Umbilical cord (tissue), 1 donor: Measurements from ENCODE around the gene SORL1-AS1.
"Not testable (repeated sequence)": the region's sequence is repeated elsewhere in the genome, so short reads cannot be mapped to it uniquely, and the experiment has no call there.

Source experiments
- DNase-seq: peaks from one replicate; pipeline ENCODE4 v3.0.0-alpha.2; 2015; ENCODE audit warnings: low spot score

Gene SORL1-AS1

DNA sequence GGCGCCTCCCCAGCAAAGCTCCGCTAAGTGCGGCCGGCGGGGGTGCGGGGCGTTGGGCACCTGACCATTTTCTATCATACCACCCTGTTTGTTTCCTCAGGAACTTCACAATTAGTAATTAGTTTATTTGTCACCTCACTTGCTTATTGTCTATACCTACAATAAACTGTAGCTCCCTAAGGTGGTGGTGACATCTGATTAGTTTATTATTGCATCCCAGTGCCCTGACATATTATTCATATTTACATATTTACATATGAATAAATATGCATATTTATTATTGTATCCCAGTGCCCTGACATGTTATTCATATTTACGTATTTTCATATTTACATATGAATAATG lies 25.4 kb downstream of the SORL1-AS1 start:
- DNase-seq, result no peak

GRCh38 chr11:121426476-121427399 lies 26.0 kb downstream of the SORL1-AS1 start:
- DNase-seq, result no peak

DNA sequence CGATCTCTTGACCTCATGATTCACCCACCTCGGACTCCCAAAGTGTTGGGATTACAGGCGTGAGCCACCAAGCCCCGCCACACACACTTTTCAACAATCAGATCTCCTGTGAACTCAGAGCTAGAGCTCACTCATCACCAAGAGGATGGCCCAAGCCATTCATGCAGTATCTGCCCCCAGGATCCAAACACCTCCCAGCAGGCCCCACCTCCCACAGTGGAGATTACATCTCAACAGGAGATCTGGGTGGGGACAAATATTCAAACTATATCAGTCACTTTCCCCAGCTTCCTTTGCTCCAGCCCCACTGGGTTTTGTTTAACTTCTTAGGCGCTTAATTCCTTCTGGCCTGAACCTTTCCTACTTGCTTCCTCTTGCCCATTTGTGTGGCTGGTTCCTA lies 26.9 kb downstream of the SORL1-AS1 start:
- no peak for DNase-seq

GRCh38 chr11:121422675-121423074 lies 30.1 kb downstream of the SORL1-AS1 start:
- no peak for DNase-seq

DNA sequence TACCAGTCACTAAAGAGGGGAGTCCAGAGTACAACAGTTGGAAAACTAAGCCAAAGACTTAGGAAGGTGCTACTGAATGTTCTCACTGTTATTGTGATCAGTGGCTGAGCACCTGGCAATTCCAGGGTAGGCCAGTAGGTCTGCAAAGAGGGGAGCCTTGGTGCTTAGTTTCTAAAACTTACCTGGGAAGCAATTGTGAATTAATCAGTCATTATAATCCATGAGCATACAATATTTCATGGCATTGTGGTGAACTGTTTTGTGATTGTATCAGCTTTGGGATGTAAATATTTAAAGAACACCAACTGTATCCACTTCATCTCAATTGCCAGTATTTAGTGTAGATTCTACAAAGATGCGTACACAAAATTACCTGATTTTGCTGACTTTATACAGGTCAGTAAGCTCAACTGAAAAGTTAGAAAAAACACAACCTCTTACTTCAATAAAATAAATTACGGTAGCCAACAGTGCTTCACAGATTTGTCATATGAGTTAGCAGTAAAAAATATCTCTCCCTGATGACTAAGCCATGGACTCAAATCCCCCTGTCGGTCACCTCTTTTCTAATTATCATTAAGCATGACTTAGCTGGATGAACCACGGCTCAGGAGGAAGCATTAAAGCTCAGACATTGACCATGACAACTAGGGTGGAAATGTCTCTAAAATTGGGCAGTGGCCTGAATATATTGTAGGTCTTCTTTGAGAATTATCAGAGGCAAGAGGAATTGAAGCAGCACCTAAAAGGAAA lies 31.4 kb downstream of the SORL1-AS1 start:
- DNase-seq, result no peak

DNA sequence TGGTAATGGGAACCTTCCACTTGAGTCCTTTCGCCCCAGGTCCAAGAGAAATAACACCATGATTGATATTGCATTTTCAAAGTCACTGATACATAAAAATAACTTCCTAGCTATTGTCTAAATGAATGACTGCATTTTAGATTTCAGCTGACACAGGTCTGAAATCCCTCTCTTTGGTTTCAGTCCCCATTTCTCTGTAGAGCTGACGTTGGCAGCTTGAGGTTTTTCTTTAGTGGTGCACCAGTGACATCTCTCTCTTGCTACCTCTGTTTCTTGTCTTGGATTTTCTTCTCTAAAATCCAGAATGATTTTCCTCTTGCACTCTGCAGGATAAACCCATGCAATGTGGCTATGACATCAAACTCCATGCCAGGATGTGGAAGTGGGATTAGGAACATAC lies 32.4 kb downstream of the SORL1-AS1 start:
- no peak for DNase-seq

GRCh38 chr11:121419836-121420235 lies 32.9 kb downstream of the SORL1-AS1 start:
- no peak for DNase-seq

GRCh38 chr11:121418625-121419114 lies 34.1 kb downstream of the SORL1-AS1 start:
- no peak for DNase-seq

DNA sequence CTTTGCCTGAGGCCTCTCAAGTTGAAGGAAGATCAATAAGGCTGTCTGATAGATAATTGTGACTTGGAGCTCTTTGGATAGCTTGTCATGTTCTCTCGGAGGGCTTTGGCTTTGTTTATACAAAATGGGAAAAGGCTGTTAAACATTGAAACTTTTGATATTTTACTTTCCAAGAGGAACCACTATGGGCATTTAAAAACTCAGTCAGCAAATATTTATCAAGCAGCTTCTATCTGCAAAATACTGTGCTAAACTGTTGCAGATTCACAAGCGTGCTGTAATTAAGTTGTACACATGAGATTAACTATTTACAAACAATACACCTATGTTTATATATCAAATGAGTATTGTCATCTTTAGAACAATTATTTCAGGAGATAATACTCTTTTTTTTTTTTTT lies 35.2 kb downstream of the SORL1-AS1 start:
- DNase-seq, result no peak

DNA sequence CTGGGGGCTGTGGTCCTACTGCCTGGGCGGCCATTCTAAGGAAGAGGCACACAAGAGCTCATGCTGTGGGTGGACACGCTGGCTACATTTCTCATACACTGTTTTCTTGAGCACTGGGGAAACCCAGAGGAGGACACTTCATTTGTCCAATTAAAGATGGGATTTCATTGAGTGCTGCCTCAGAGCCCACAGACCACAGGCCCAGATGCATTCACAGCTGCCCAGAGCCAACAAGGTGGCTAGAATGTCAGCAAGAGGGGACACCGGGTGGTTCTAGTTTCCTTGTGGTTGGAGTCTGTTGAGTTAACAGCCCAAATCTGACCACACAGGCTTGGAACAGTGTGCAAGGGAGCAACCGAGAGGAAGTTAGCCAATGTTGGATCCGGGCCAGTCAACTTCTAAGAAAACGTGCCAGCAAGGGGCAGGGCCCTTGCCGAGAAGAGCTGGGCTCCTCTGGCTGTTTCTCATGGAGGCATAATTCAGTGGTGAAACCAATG lies 35.7 kb downstream of the SORL1-AS1 start:
- DNase-seq, result peak; percentile 81

- no peak for DNase-seq
Measured at GRCh38 chr11:121415856-121416255, 36.9 kb downstream of the SORL1-AS1 start.

DNA sequence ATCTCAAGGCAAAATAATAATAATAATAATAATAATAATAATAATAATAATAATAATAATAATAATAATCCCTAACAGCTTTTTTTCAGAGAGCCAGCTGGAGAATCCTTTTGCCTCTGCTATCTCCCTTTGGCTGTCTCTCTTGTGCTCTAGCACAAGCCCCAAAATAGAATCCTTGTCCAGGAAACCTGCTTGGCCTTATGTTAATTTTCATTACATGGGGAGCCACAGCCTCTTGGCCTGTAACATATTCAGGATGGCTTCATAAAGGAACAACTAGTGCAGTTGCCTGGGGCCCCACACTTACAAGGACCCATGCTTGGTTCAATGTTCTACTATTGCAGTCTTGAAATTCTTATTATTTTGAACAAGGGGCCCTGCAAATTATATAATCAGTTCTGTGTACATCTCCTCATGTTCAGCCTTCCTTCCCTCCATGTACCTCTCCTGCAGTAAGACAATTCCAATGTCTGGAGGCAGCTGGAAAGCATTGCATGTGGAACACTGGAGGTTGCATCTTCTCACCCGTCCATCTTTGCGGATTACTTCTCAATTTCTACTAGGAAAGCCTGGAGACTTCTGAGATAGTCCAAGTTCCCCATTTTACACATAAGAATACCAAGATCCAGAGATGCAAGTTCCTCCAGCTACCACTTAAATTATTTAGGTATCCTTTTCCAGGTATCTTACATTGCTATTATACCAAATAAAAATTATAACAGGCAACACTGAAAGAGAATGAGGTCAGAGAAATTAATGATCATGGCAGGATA lies 38.4 kb downstream of the SORL1-AS1 start:
- no peak for DNase-seq

- no peak for DNase-seq
Measured at GRCh38 chr11:121412711-121413415, 39.9 kb downstream of the SORL1-AS1 start.

DNA sequence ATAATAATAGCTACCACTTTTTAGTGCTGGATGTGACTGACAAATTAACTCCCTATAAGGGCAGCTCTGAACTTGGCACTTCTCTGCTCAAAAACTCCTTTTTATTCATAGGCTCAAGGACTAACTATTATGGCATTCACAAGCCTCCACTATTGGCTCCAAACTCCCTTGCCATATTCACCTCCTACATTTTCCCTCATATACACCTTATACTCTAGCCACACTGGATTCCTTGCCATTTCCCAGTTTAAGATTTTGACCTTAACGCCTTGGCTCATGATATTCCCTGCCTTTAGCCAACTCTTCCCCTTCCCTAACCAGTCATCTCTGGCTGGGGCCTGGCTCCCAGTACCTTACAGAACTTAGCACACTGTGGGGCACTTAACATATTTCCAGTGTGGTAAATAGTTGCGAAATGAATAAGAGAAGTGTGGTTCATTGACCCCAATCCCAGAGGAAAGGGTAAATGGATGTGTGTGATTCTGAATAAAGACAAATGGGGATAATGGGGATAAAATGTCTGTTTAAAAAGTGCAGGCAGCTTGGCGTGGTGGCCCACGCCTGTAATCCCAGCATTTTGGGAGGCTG lies 40.7 kb downstream of the SORL1-AS1 start:
- DNase-seq, result no peak

DNA sequence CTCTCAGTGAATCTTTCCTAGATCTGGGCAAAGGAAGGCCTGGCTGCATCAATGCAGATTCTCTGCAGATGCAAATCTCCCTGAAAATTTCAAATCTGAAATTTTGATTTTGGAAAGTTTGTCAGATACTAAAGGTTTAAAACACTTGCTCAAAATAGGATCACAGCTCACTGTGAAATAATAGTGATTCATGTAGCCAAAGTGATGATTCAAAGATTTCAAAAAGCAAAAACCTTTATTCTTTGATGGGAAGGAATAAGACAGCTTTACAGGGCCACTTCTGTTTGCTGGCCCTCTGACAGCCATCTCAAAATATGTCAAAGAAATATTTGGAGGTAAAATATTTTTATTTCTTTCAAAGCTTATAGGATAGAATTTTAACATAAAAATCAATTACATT lies 41.4 kb downstream of the SORL1-AS1 start:
- DNase-seq, result not testable (repeated sequence)

DNA sequence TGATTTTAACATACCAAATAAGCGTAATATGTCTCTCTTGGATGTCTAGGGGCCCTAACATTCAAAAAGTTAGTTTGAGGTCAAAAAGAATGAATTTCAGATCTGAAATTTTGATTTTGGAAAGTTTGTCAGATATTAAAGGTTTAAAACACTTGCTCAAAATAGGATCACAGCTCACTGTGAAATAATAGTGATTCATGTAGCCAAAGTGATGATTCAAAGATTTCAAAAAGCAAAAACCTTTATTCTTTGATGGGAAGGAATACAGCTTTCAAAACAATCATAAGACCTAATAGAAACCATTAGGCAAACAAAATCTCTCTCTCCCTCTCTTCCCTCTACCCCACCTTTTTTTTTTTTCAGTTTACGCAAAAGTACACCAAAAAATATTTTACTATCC lies 42.7 kb downstream of the SORL1-AS1 start:
- DNase-seq, result not testable (repeated sequence)

GRCh38 chr11:121408830-121409229 lies 43.9 kb downstream of the SORL1-AS1 start:
- DNase-seq, result no peak

DNA sequence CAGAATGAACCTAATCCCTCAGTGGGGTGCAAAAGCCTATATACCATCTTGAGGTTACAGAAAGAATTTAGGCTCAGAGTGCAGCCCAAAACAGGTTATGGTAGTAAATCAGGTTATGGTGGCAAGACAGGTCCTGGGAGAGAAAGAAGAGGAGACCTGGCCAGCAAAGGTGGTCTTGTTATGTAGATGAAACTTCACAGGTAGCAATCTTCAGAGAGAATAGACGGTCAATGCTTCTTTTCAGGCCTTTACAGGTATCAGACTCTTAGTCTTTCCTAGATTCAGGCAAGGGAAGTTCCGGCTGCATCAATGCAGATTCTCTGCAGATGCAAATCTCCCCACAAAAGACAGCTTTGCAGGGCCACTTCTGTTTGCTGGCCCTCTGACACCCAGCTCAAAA lies 46.5 kb downstream of the SORL1-AS1 start:
- no peak for DNase-seq

GRCh38 chr11:121405646-121406045 lies 47.1 kb downstream of the SORL1-AS1 start:
- no peak for DNase-seq

DNA sequence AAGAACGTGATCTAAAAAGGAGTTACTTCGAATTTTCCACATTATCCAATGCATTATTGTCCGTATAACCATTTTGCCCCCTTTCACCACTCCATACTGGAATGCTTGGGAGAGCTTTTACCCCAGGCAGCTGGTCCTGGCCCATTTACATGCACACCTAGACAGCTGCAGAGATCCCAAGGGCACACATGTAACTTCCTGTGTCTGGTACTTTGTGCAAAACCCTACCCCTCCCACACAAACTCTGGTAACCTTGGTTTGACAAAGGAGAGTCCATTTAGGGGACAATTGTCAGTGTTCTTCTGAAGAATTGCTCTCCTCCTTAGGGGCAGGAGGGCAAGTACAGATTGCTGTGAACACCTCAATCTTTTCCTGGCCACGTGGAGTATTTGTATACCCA lies 58.0 kb downstream of the SORL1-AS1 start:
- DNase-seq, result no peak

GRCh38 chr11:121393855-121394254 lies 58.9 kb downstream of the SORL1-AS1 start:
- DNase-seq, result no peak
